ENCODE data around the gene LRRC2. TPM values are rescaled to one million over a fixed set of nuclear protein-coding genes. Genes with fewer than 3 reads are reported as not detected.
"Not testable (repeated sequence)": the region's sequence is repeated elsewhere in the genome, so short reads cannot be mapped to it uniquely, and the experiment has no call there.

Gene LRRC2
- total RNA-seq, 2 donors from 2014 or later = not detected

DNA sequence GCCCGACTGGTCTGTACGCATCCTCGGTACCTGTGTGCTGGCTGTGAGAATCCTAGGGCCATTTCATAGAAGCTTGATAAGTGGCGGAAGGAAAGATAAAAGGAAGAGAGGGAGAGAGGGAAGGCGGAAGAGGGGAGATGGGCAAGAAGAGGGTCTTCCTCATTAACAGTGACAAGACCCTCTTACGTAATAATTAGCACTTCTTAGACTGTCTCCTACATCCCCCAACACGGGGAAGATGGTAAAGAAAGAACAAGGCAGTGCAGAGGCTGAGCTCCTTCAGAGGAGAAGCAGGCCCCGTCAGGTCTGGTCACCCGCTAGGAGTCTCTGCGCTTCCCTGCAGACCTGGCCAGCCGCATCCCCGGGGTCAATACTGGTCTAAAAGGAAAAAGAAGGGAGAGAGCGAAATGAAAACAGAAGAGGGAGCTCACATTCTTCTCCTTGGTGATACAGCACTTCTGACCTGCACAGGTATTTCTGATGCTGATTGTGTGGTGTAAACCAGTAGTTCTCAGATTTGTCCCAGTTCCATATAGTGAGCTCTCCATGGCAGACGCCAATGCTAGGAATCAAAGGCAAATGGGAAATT lies 27.3 kb upstream of the LRRC2 start:
- ATAC-seq (replicated peaks) = no peak
- no peaks in the 10 kb centered on the region for H3K4me1 Mint-ChIP-seq
- H3K4me3 Mint-ChIP-seq = no peak overlapping the region
- no peak overlapping the region for H3K27ac Mint-ChIP-seq
- no peaks in the 10 kb centered on the region for H3K27me3 Mint-ChIP-seq
- H3K36me3 Mint-ChIP-seq (ENCODE audit: low read depth) = no peaks in the 10 kb centered on the region
- H3K9me3 Mint-ChIP-seq = no peaks in the 10 kb centered on the region

- not testable (repeated sequence) for H3K9me3 Mint-ChIP-seq; ATAC-seq (replicated peaks); H3K27ac Mint-ChIP-seq; H3K27me3 Mint-ChIP-seq; H3K4me1 Mint-ChIP-seq; H3K4me3 Mint-ChIP-seq; H3K36me3 Mint-ChIP-seq (ENCODE audit: low read depth)
Measured at GRCh38 chr3:46587268-46587667, 21.2 kb upstream of the LRRC2 start.

GRCh38 chr3:46586738-46587246 lies 20.7 kb upstream of the LRRC2 start:
- Mint-ChIP-seq H3K4me3 (no peak overlapping the region), H3K4me1 (peaks cover 4% of the 10 kb centered on the region), H3K27me3 (no peaks in the 10 kb centered on the region), H3K27ac (peak overlapping the region; percentile 74), H3K36me3 (ENCODE audit: low read depth) (no peaks in the 10 kb centered on the region), H3K9me3 (no peaks in the 10 kb centered on the region)
- ATAC-seq (replicated peaks) = no peak

DNA sequence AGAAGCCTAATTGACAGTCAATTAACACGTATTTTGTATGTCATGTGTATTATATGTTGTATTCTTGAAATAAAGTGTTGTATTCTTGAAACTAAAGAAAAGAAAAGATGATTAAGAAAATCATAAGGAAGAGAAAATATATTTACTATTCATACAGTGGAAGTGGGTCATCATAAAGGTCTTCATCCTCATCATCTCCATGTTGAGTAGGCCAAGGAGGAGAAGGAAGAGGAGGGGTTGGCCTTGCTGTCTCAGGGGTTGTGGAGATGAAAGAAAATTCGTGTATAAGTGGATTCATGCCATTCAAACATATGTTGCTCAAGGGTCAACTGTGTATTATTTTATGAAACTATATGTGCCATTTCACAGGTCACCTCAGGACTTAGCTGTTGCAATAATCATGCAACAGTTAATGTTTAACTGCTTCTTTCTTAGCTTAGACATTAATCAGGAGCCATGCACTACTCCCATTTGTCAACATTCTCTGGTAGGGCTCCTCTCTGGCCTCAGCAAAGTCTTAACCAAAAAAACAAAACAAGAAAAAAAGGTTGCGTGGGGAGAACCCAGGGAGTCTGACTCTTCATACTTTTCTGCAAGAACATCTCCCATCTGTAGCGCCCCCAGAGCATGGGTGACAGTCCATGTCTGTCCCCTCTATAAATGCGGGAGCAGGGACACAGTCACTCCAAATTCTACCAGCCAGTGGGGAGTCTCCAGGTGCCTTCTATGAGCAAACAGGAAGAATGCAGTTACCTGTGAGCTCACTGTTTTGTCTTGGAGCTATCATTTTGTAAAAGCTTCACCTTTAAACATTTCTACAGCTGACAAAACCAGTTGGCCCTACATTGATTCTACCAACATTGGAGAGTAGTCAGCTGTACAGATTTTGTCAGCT lies 19.9 kb upstream of the LRRC2 start:
- Mint-ChIP-seq H3K4me1 (peaks cover 4% of the 10 kb centered on the region), H3K9me3 (no peaks in the 10 kb centered on the region), H3K27ac (peak overlapping the region; percentile 74), H3K27me3 (no peaks in the 10 kb centered on the region), H3K4me3 (no peak overlapping the region), H3K36me3 (ENCODE audit: low read depth) (no peaks in the 10 kb centered on the region)
- no peak for ATAC-seq (replicated peaks)

DNA sequence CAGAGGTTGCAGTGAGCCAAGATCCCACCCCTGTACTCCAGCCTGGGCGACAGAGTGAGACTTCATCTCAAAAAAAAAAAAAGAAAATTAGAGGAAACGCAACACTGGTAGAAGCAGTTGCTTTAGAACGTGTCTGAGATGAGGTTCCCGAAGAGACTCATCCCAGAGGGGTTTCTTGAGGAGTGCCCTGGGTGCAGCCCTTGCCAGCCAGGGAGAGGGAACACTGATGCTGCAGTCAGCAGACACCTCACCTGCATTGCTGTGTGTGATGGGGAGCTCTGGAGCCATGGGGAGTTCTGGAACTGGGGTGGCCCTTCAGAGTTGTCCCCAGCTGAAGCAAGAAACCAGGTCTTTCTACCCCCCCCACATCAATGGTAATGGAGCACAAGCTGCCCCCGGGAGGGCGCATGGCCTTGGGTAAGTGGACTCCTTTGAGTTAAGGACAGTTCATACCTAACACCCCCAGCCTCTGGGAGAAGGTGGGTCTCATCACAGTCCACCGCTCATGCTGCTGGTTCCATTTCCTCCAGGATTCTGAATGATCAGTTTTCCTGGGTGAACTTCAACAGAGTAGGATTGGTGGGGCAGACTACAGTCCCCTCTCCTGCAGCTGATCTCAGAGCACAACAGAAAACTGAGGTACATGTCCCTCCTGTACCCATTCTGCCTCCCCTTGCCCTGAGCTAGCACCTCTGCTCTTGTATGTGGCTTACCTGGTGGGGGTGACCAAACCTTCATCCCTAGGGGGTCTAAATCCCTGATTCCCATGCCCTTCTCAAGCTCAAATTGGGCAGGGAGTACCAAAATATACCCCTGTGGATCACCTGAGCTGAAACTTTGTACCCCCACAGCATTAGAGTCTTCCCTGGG lies 18.7 kb upstream of the LRRC2 start:
- Mint-ChIP-seq H3K4me1 (peaks cover 4% of the 10 kb centered on the region), H3K4me3 (no peak overlapping the region), H3K27ac (no peak overlapping the region), H3K9me3 (no peaks in the 10 kb centered on the region), H3K27me3 (no peaks in the 10 kb centered on the region), H3K36me3 (ENCODE audit: low read depth) (no peaks in the 10 kb centered on the region)
- ATAC-seq (replicated peaks) = no peak

- H3K4me1 Mint-ChIP-seq = no peaks in the 10 kb centered on the region
- H3K36me3 Mint-ChIP-seq (ENCODE audit: low read depth) = no peaks in the 10 kb centered on the region
- H3K27me3 Mint-ChIP-seq = no peaks in the 10 kb centered on the region
- no peak overlapping the region for H3K27ac Mint-ChIP-seq
- H3K9me3 Mint-ChIP-seq = no peaks in the 10 kb centered on the region
- ATAC-seq (replicated peaks) = no peak
- H3K4me3 Mint-ChIP-seq = no peak overlapping the region
Measured at GRCh38 chr3:46580675-46581074, 14.6 kb upstream of the LRRC2 start.

DNA sequence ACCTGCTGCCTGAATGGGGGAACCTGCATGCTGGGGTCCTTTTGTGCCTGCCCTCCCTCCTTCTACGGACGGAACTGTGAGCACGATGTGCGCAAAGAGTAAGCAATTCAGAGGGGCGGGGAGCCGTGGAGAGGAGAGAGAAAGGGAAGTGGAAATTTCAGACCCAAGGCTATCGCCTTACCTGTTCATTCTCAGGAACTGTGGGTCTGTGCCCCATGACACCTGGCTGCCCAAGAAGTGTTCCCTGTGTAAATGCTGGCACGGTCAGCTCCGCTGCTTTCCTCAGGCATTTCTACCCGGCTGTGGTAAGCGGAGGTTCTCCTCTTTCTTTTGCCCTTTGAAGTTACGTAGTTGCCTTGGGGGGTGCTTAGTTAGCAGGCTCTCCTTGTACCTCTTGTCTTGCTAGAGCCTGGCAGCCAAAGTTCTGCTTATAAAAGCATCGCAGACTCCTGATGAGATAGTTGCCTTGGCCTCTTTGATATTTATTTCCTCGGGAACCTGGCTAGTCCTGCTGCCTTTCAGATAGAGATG lies 13.7 kb upstream of the LRRC2 start:
- Mint-ChIP-seq H3K27ac (no peak overlapping the region), H3K4me1 (no peaks in the 10 kb centered on the region), H3K36me3 (ENCODE audit: low read depth) (no peaks in the 10 kb centered on the region), H3K9me3 (no peaks in the 10 kb centered on the region), H3K27me3 (no peaks in the 10 kb centered on the region), H3K4me3 (no peak overlapping the region)
- no peak for ATAC-seq (replicated peaks)

DNA sequence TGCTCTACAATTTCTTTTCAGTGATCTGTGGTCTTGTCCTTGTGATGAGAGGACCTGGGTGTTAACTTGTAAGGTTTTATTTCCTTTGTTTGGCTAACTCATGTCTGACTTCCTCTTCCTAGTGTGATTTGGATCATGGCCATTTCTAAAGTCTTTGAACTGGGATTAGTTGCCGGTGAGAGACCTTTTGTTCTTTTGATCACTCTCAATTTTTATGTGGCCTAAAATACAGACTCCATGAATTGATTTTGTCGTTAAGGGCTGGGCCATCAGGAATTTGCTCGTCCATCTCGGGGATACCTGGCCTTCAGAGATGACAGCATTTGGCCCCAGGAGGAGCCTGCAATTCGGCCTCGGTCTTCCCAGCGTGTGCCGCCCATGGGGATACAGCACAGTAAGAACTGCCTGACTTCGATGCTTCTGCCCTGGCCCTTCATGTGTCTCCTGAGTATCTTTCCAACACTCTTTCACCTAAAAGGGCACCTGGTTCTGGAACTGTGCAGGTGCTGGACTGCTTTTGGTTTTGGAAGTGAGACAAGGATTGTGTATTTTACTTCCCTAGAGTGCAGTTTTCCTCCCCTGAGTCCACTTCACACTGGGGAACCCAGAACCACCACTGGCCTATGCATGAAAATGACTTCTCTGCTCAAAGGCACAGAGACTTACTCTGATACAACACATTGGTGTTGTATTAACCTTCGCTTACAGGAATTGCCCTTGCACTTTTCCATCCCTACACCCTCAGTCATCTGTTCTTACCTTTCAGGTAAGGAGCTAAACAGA lies 13.1 kb upstream of the LRRC2 start:
- no peak overlapping the region for H3K4me3 Mint-ChIP-seq
- no peaks in the 10 kb centered on the region for H3K4me1 Mint-ChIP-seq
- H3K36me3 Mint-ChIP-seq (ENCODE audit: low read depth) = no peaks in the 10 kb centered on the region
- H3K9me3 Mint-ChIP-seq = no peaks in the 10 kb centered on the region
- no peak for ATAC-seq (replicated peaks)
- no peak overlapping the region for H3K27ac Mint-ChIP-seq
- H3K27me3 Mint-ChIP-seq = no peaks in the 10 kb centered on the region

DNA sequence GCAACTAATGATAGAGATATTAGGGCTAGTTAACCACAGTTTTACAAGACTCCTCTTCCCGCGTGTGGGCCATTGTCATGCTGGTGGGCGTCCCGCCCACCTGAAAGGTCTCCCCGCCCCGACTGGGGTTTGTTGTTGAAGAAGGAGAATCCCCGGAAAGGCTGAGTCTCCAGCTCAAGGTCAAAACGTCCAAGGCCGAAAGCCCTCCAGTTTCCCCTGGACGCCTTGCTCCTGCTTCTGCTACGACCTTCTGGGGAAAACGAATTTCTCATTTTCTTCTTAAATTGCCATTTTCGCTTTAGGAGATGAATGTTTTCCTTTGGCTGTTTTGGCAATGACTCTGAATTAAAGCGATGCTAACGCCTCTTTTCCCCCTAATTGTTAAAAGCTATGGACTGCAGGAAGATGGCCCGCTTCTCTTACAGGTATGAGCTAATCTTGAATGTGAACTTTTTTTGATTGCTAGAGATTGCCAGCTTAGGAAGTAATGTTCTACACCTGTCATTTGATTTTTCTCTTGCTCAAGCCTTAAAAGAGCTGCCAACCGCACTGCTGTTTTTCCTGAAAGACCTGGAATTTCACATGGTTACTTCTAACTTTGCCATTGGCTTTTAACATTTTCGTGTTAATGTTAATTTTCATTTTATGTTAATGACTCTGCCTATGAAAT lies 11.6 kb upstream of the LRRC2 start:
- ATAC-seq (replicated peaks); H3K36me3 Mint-ChIP-seq (ENCODE audit: low read depth); H3K9me3 Mint-ChIP-seq; H3K4me3 Mint-ChIP-seq; H3K27ac Mint-ChIP-seq; H3K4me1 Mint-ChIP-seq; H3K27me3 Mint-ChIP-seq: not testable (repeated sequence)

DNA sequence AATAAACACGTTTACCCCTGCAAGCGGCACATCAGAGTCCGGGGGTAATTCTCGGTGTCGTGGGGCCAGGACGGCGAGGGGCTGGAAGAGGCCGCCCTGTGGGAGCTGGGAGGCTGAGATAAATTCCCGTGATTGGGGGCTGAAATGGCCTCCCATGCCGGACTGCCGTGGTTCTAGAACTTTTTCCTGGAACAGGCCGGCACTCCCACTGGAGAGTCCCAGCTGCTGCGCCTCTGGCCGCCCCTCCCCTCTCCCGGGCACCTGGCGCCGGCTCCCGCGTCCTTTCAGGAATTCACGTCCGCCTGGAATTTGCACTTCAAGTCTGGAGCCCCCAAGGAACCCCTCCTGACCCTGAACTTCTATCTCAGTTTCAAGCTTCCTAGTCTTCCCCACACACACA lies 10.8 kb upstream of the LRRC2 start:
- Mint-ChIP-seq H3K27me3 (peaks cover 3% of the 10 kb centered on the region), H3K36me3 (ENCODE audit: low read depth) (no peaks in the 10 kb centered on the region), H3K27ac (no peak overlapping the region), H3K4me3 (no peak overlapping the region), H3K9me3 (no peaks in the 10 kb centered on the region), H3K4me1 (no peaks in the 10 kb centered on the region)
- ATAC-seq (replicated peaks) = no peak

DNA sequence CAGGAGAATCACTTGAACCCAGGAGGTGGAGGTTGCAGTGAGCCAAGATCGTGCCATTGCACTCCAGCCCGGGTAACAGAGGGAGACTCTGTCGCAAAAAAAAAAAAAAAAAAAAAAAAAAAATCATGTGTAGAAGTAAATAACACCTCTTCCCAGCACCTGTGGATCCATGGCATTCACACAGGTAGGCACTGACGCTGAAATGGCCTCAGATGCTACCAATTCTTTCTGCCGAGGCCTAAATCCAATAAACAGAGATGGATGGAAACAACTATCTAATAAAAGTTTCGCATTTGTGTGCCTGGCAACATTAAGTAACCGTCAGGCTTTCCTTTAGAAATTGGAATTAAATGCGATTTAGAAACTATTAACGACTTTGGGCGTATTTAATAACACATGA lies 10.3 kb upstream of the LRRC2 start:
- Mint-ChIP-seq H3K4me3 (no peak overlapping the region), H3K9me3 (no peaks in the 10 kb centered on the region), H3K36me3 (ENCODE audit: low read depth) (no peaks in the 10 kb centered on the region), H3K27me3 (peaks cover 3% of the 10 kb centered on the region), H3K4me1 (no peaks in the 10 kb centered on the region), H3K27ac (no peak overlapping the region)
- ATAC-seq (replicated peaks) = no peak

- Mint-ChIP-seq H3K4me3 (no peak overlapping the region), H3K36me3 (ENCODE audit: low read depth) (no peaks in the 10 kb centered on the region), H3K27me3 (peaks cover 3% of the 10 kb centered on the region), H3K27ac (no peak overlapping the region), H3K9me3 (no peaks in the 10 kb centered on the region), H3K4me1 (no peaks in the 10 kb centered on the region)
- ATAC-seq (replicated peaks) = no peak
Measured at GRCh38 chr3:46575577-46576222, 9.6 kb upstream of the LRRC2 start.
